HepG2 (cell line): ENCODE data around the gene CARS1. TPM values are rescaled to one million over a fixed set of nuclear protein-coding genes. Genes with fewer than 3 reads are reported as not detected.

Experiments used
- HES4 ChIP-seq: sonication (generic); formaldehyde crosslinking; IDR thresholded peaks from 2 replicates; pipeline ENCODE4 v1.9.0; 2021; ENCODE audit warnings: mild to moderate bottlenecking, missing genetic modification reagents, borderline replicate concordance
- HOXA3 ChIP-seq: sonication (generic); formaldehyde crosslinking; IDR thresholded peaks from 2 replicates; pipeline ENCODE4 v1.5.0; 2020; ENCODE audit warnings: missing genetic modification reagents
- MAFG ChIP-seq: sonication (generic); formaldehyde crosslinking; IDR thresholded peaks from 2 replicates; pipeline ENCODE4 v1.5.1; 2020; ENCODE audit warnings: mild to moderate bottlenecking, missing genetic modification reagents
- PITX1 ChIP-seq: sonication (generic); formaldehyde crosslinking; IDR thresholded peaks from 2 replicates; pipeline ENCODE4 v1.5.1; 2020; ENCODE audit warnings: mild to moderate bottlenecking, missing genetic modification reagents
- SALL1 ChIP-seq: sonication (generic); formaldehyde crosslinking; IDR thresholded peaks from 2 replicates; pipeline ENCODE4 v1.8.0; 2022; ENCODE audit warnings: mild to moderate bottlenecking, missing genetic modification reagents
- SRSF1 ChIP-seq: fragments of 200-400 bp; formaldehyde crosslinking; optimal IDR thresholded peaks from 2 replicates; pipeline ENCODE3; 2017; ENCODE audit warnings: mild to moderate bottlenecking, low read depth, low read length, moderate library complexity
- ZBTB42 ChIP-seq: sonication (generic); formaldehyde crosslinking; IDR thresholded peaks from 2 replicates; pipeline ENCODE4 v1.5.0; 2020; ENCODE audit warnings: mild to moderate bottlenecking, missing genetic modification reagents
- ZNF251 ChIP-seq: sonication (generic); formaldehyde crosslinking; IDR thresholded peaks from 2 replicates; pipeline ENCODE4 v1.9.0; 2021; ENCODE audit warnings: mild to moderate bottlenecking, missing genetic modification reagents
- ZNF260 ChIP-seq: sonication (generic); formaldehyde crosslinking; IDR thresholded peaks from 2 replicates; pipeline ENCODE4 v1.4.0; 2020; ENCODE audit warnings: missing genetic modification reagents, low read depth, mild to moderate bottlenecking, borderline replicate concordance
- ZNF264 ChIP-seq: sonication (generic); formaldehyde crosslinking; IDR thresholded peaks from 2 replicates; pipeline ENCODE4 v1.4.0; 2020; ENCODE audit warnings: missing genetic modification reagents
- ZNF350 ChIP-seq: sonication (generic); formaldehyde crosslinking; IDR thresholded peaks from 2 replicates; pipeline ENCODE4 v1.4.0; 2020; ENCODE audit warnings: mild to moderate bottlenecking, low read depth, missing genetic modification reagents, borderline replicate concordance
- ZNF737 ChIP-seq: sonication (generic); formaldehyde crosslinking; IDR thresholded peaks from 2 replicates; pipeline ENCODE4 v1.5.0; 2020; ENCODE audit warnings: missing genetic modification reagents, mild to moderate bottlenecking, borderline replicate concordance
- ZNF766 ChIP-seq: sonication (generic); formaldehyde crosslinking; IDR thresholded peaks from 2 replicates; pipeline ENCODE4 v1.5.0; 2020; ENCODE audit warnings: missing genetic modification reagents, borderline replicate concordance
- polyA plus RNA-seq, 8 experiments: library from polyadenylated mRNA; depleted of rRNA in 3 of 8; stranded (reverse) in 7 of 8; unstranded in 1 of 8; fragments of >200 nt; fragmentation: Illumina TruSeq in 4 of 8; extraction: Trizol in 4 of 8; gene quantifications; 2 replicates each; pipeline versions ENCODE4 v1.2.1 to v1.2.3, GENCODE V29; 2011 to 2016; ENCODE audit warnings: low read depth in 4 of 8, missing spikeins in 1 of 8, mixed read lengths in 1 of 8; ENCODE audit not compliant: insufficient read depth in 1 of 8
- total RNA-seq, 5 experiments: library from RNA; depleted of rRNA; stranded (reverse); fragments of >200 nt; fragmentation: Illumina TruSeq; extraction: Trizol; gene quantifications; 2 replicates each; pipeline ENCODE4 v1.2.3, GENCODE V29; 2016; ENCODE audit warnings: low read depth in 1 of 5
- TF ChIP-seq, protein P1 (sequence below): sonication (generic); formaldehyde crosslinking; IDR thresholded peaks from 2 replicates; pipeline ENCODE4 v1.5.1; 2020; ENCODE audit warnings: missing genetic modification reagents, mild to moderate bottlenecking, borderline replicate concordance
- TF ChIP-seq, protein P2 (sequence below): sonication (generic); formaldehyde crosslinking; IDR thresholded peaks from 2 replicates; pipeline ENCODE4 v1.4.0; 2020; ENCODE audit warnings: missing genetic modification reagents; ENCODE audit errors: not compliant biosample characterization
- TF ChIP-seq, protein P3 (sequence below): sonication (generic); formaldehyde crosslinking; IDR thresholded peaks from 2 replicates; pipeline ENCODE4 v1.8.1; 2023; ENCODE audit warnings: missing genetic modification reagents, inconsistent platforms, borderline replicate concordance
- TF ChIP-seq, protein P4 (sequence below): IDR thresholded peaks from 2 replicates; pipeline ENCODE4 v1.4.0; 2020; ENCODE audit warnings: mild to moderate bottlenecking, missing genetic modification reagents

CARS1 gene
- total and polyA plus RNA-seq, 2 of the 13 experiments (the other 11 are each of a cell fraction or from before 2014, with no cell fraction given), result 33.8 to 47.0 TPM

DNA sequence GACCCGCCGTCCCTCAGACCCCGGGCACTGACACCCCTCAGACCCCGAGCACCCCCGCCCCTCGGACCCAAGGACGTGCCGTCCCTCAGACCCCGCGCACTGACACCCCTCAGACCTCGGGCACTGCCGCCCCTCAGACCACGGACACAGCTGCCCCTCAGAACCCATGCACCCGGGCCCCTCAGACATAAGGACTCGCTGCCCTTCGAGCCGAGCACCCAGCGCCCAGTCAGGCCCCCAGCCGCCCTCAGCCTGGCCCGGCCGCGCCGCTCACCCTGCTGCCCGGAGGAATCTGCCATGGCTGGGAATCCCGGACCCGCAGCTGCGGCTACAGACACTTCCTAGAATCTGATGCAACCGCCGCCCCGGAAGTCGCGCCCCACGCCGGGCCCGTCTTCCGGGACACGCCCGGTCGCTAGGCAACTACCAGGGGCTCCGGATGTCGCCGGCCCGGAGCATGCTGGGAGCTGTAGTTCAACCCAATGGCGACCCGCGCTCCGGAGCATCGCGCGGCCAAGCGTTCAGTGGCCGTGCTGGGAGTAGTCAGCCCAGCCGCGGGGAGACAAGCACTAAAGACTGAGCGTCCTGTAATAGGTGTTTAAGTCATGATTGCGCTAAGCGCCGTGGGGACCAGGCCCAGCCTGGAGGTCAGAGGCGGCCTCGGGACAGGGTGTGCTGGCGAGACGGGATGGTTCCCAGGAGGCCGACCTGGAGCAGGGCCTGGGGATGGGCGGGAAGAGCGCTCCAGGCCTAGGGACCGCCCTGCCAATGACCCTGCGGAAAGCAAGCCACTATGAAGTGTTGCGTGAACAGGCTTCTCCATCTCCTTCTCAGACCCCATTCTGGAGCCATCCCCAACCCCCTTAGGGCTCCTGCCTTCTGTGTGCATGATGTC, at the start of gene CARS1 (continued):
- TF ChIP-seq, protein P1, sequence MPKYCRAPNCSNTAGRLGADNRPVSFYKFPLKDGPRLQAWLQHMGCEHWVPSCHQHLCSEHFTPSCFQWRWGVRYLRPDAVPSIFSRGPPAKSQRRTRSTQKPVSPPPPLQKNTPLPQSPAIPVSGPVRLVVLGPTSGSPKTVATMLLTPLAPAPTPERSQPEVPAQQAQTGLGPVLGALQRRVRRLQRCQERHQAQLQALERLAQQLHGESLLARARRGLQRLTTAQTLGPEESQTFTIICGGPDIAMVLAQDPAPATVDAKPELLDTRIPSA (CRISPR knock-in tag), result no peak
- peak; percentile 82 for TF ChIP-seq SALL1 (CRISPR knock-in tag)
- peak; percentile 81; the same call in 1 of the 2 replicates for TF ChIP-seq HOXA3
- TF ChIP-seq ZNF766, result 0 out of 2 replicates have a peak, but pooled peaks have one; percentile 24
- TF ChIP-seq ZNF251 (CRISPR knock-in tag), result no peak
- TF ChIP-seq MAFG (CRISPR knock-in tag), result no peak
- TF ChIP-seq ZNF260, result no peak
- TF ChIP-seq, protein P2, sequence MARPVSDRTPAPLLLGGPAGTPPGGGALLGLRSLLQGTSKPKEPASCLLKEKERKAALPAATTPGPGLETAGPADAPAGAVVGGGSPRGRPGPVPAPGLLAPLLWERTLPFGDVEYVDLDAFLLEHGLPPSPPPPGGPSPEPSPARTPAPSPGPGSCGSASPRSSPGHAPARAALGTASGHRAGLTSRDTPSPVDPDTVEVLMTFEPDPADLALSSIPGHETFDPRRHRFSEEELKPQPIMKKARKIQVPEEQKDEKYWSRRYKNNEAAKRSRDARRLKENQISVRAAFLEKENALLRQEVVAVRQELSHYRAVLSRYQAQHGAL, result no peak
- peak; percentile 25 for TF ChIP-seq SRSF1
- TF ChIP-seq ZNF264 (CRISPR knock-in tag), result 0 out of 2 replicates have a peak, but pooled peaks have one; percentile 40
- TF ChIP-seq, protein P3, sequence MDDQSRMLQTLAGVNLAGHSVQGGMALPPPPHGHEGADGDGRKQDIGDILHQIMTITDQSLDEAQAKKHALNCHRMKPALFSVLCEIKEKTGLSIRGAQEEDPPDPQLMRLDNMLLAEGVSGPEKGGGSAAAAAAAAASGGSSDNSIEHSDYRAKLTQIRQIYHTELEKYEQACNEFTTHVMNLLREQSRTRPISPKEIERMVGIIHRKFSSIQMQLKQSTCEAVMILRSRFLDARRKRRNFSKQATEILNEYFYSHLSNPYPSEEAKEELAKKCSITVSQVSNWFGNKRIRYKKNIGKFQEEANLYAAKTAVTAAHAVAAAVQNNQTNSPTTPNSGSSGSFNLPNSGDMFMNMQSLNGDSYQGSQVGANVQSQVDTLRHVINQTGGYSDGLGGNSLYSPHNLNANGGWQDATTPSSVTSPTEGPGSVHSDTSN (CRISPR knock-in tag), result no peak
- TF ChIP-seq ZNF737 (CRISPR knock-in tag), result no peak; the same call in 1 of the 2 replicates
- TF ChIP-seq, protein P4, sequence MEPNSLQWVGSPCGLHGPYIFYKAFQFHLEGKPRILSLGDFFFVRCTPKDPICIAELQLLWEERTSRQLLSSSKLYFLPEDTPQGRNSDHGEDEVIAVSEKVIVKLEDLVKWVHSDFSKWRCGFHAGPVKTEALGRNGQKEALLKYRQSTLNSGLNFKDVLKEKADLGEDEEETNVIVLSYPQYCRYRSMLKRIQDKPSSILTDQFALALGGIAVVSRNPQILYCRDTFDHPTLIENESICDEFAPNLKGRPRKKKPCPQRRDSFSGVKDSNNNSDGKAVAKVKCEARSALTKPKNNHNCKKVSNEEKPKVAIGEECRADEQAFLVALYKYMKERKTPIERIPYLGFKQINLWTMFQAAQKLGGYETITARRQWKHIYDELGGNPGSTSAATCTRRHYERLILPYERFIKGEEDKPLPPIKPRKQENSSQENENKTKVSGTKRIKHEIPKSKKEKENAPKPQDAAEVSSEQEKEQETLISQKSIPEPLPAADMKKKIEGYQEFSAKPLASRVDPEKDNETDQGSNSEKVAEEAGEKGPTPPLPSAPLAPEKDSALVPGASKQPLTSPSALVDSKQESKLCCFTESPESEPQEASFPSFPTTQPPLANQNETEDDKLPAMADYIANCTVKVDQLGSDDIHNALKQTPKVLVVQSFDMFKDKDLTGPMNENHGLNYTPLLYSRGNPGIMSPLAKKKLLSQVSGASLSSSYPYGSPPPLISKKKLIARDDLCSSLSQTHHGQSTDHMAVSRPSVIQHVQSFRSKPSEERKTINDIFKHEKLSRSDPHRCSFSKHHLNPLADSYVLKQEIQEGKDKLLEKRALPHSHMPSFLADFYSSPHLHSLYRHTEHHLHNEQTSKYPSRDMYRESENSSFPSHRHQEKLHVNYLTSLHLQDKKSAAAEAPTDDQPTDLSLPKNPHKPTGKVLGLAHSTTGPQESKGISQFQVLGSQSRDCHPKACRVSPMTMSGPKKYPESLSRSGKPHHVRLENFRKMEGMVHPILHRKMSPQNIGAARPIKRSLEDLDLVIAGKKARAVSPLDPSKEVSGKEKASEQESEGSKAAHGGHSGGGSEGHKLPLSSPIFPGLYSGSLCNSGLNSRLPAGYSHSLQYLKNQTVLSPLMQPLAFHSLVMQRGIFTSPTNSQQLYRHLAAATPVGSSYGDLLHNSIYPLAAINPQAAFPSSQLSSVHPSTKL (CRISPR knock-in tag), result peak; percentile 46
- 0 out of 2 replicates have a peak, but pooled peaks have one; percentile 34 for TF ChIP-seq ZBTB42 (CRISPR knock-in tag)
- no peak; the same call in 1 of the 2 replicates for TF ChIP-seq HES4 (CRISPR knock-in tag)
- TF ChIP-seq PITX1 (CRISPR knock-in tag), result peak; percentile 67
- peak; percentile 89; the same call in 1 of the 2 replicates for TF ChIP-seq ZNF350 (CRISPR knock-in tag)
